Measurements from ENCODE around the gene SYT17.

GRCh38 chr16:19132255-19132654, 35.8 kb upstream of the SYT17 start:
- TF ChIP-seq POLR2AphosphoS5 (IDR thresholded peaks at IDR 0.05): no peak
- TF ChIP-seq POLR2A (IDR thresholded peaks at IDR 0.05): no peak
